ENCODE results near the gene KIF20B. TPM values are rescaled to one million over a fixed set of nuclear protein-coding genes. Genes with fewer than 3 reads are reported as not detected.
A peak's percentile ranks its signal among the peaks of the same experiment; 100 is the strongest.

Gene KIF20B
- total and polyA plus RNA-seq, 2 of the 13 experiments (the other 11 are each of a cell fraction or from before 2014, with no cell fraction given) = 3.5 to 38.6 TPM

- TF ChIP-seq ZNF318 (CRISPR knock-in tag; IDR thresholded peaks at IDR 0.05) (no peak), KAT8 (CRISPR knock-in tag; IDR thresholded peaks at IDR 0.05) (peak; percentile 80), ZNF17 (CRISPR knock-in tag; IDR thresholded peaks at IDR 0.05) (no peak), ZEB1 (IDR thresholded peaks at IDR 0.05; ENCODE audit: insufficient replicate concordance, low read depth) (no peak), ZNF329 (CRISPR knock-in tag; IDR thresholded peaks at IDR 0.05; ENCODE audit: low read depth) (no peak), TFDP2 (CRISPR knock-in tag; IDR thresholded peaks at IDR 0.05) (0 out of 2 replicates have a peak, but pooled peaks have one; percentile 15), MYC (CRISPR knock-in tag; IDR thresholded peaks at IDR 0.05; ENCODE audit: borderline replicate concordance) (peak; percentile 28; the same call in 1 of the 2 replicates), ZNF441 (CRISPR knock-in tag; IDR thresholded peaks at IDR 0.05; ENCODE audit: borderline replicate concordance) (0 out of 2 replicates have a peak, but pooled peaks have one; percentile 25), ZZZ3 (CRISPR knock-in tag; IDR thresholded peaks at IDR 0.05; ENCODE audit: borderline replicate concordance) (no peak), ZNF768 (CRISPR knock-in tag; IDR thresholded peaks at IDR 0.05) (no peak), KLF11 (CRISPR knock-in tag; IDR thresholded peaks at IDR 0.05) (no peak), SRF (IDR thresholded peaks at IDR 0.05; ENCODE audit: low read depth, low read length) (no peak), ARID5B (CRISPR knock-in tag; IDR thresholded peaks at IDR 0.05) (peak; percentile 93), ZMYM4 (CRISPR knock-in tag; IDR thresholded peaks at IDR 0.05) (peak; percentile 96), HIC2 (CRISPR knock-in tag; IDR thresholded peaks at IDR 0.05; ENCODE audit: low read depth) (peak; percentile 72; the same call in 1 of the 2 replicates)
Measured at GRCh38 chr10:89699581-89700064, 1.8 kb upstream of the KIF20B start (continued).
